Endothelial cell of umbilical vein (primary cell): Measurements from ENCODE around the gene FMN1.

Experiments
- MYC ChIP-seq: IDR thresholded peaks from one replicate; pipeline ENCODE4 v1.6.1; 2011; ENCODE audit warnings: mild to moderate bottlenecking, low read depth, low read length
- POLR2A ChIP-seq: IDR thresholded peaks from 2 replicates; pipeline ENCODE4 v1.6.1; 2012; ENCODE audit warnings: low read depth, mild to moderate bottlenecking, control low read depth, low read length
- TF ChIP-seq, protein P1 (sequence below), 2 donors: IDR thresholded peaks; 1 replicate in 1 of 2; 2 replicates in 1 of 2; pipeline ENCODE4 v1.5.1; 2011; ENCODE audit warnings: low read length in 2 of 2, mild to moderate bottlenecking in 2 of 2, moderate library complexity in 2 of 2, control low read depth in 1 of 2, inconsistent platforms in 1 of 2, low read depth in 1 of 2; ENCODE audit not compliant: insufficient read depth in 1 of 2; ENCODE audit errors: extremely low read depth in 1 of 2

GRCh38 chr15:32941823-32942222, 252.7 kb downstream of the FMN1 start:
- TF ChIP-seq, protein P1, sequence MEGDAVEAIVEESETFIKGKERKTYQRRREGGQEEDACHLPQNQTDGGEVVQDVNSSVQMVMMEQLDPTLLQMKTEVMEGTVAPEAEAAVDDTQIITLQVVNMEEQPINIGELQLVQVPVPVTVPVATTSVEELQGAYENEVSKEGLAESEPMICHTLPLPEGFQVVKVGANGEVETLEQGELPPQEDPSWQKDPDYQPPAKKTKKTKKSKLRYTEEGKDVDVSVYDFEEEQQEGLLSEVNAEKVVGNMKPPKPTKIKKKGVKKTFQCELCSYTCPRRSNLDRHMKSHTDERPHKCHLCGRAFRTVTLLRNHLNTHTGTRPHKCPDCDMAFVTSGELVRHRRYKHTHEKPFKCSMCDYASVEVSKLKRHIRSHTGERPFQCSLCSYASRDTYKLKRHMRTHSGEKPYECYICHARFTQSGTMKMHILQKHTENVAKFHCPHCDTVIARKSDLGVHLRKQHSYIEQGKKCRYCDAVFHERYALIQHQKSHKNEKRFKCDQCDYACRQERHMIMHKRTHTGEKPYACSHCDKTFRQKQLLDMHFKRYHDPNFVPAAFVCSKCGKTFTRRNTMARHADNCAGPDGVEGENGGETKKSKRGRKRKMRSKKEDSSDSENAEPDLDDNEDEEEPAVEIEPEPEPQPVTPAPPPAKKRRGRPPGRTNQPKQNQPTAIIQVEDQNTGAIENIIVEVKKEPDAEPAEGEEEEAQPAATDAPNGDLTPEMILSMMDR (IDR thresholded peaks at IDR 0.05; ENCODE audit: extremely low read depth in 1 of 2, insufficient read depth in 1 of 2, low read depth in 1 of 2, low read length in 2 of 2) = no peak
- TF ChIP-seq MYC = no peak
- TF ChIP-seq POLR2A = no peak
